Aortic smooth muscle cell (primary cell): ENCODE results near the gene TPCN2. TPM values are rescaled to one million over a fixed set of nuclear protein-coding genes. Genes with fewer than 3 reads are reported as not detected.

Experiments used
- total RNA-seq: library from RNA; depleted of rRNA; stranded (reverse); fragments of >200 nt; gene quantifications from 2 replicates; pipeline ENCODE4 v1.2.3, GENCODE V29; 2014

The TPCN2 gene
- 10.0 and 10.9 TPM in 2 replicates for total RNA-seq

GRCh38 chr11:69048694-69049489 is at the start of gene TPCN2:
TSS of gene TPCN2 (plus strand) at chr11:69048932. CDS start at chr11:69048998, 66 bp downstream.

GRCh38 chr11:69013009-69013951 is 35.5 kb upstream of the TPCN2 start, which contains the start of gene MRGPRF:
TSS of gene MRGPRF (minus strand) at chr11:69013246. CDS start at chr11:69009901, 3,345 bp downstream.

GRCh38 chr11:69155302-69156234 is 106.8 kb downstream of the TPCN2 start, which contains the start of gene SMIM38:
TSS of gene SMIM38 (plus strand) at chr11:69155935. CDS start at chr11:69157847, 1,912 bp downstream.

Other genes starting within 250 kb of the TPCN2 start
- 80.5 and 82.8 TPM in 2 replicates for gene CPT1A, start 207.0 kb upstream of the TPCN2 start, total RNA-seq
- 58.6 and 60.5 TPM in 2 replicates for gene MRPL21, start 145.1 kb upstream of the TPCN2 start, total RNA-seq
- 10.6 and 12.2 TPM in 2 replicates for gene IGHMBP2, start 145.0 kb upstream of the TPCN2 start, total RNA-seq
- gene MRGPRD, start 67.9 kb upstream of the TPCN2 start, total RNA-seq, result not detected in 2 replicates
- 25.6 and 33.0 TPM in 2 replicates for gene MRGPRF, start 35.7 kb upstream of the TPCN2 start, total RNA-seq
- gene SMIM38, start 107.0 kb downstream of the TPCN2 start, total RNA-seq, result 0.13 and 0.44 TPM in 2 replicates
- gene MYEOV, start 245.2 kb downstream of the TPCN2 start, total RNA-seq, result 1.2 and 2.5 TPM in 2 replicates